ENCODE measurements around the gene AIRE.

GRCh38 chr21:44282370-44282769, 3.3 kb upstream of the AIRE start:
- TF ChIP-seq EZH2 (IDR thresholded peaks at IDR 0.05; ENCODE audit: borderline replicate concordance, low read depth, low read length, poor library complexity, severe bottlenecking) (no peak), CTCF (conservative IDR thresholded peaks at IDR 0.05; ENCODE audit: low read depth, low read length) (no peak)

Measured in A673 (cell line).